ENCODE results near the gene CDIP1.
A peak's percentile ranks its signal among the peaks of the same experiment; 100 is the strongest.

DNA sequence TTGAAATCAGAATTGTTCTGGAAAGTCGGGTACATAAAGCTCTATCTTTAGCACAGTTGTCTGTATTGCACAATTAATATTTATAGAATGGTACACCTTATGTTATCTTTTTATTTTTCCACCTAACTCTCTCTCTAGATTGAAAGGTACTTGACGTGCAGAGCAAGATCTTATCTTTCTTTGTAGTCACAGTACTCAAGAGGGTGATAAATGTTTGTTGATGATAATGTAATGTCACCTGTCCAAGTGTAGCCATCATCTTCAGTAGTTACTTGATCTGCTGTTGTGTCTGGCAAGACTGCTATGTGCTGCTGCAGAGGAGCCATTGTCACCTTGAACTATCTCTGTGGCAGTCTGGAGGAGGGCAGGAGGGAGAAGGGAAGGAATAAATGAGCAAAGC, 57.0 kb downstream of the CDIP1 start:
- no peak for TF ChIP-seq KLF13 (tag; IDR thresholded peaks at IDR 0.05; ENCODE audit: borderline replicate concordance, low read depth)
- no peak for TF ChIP-seq CTCF (IDR thresholded peaks at IDR 0.05 in 2 of 3, conservative IDR thresholded peaks at IDR 0.05 in 1 of 3; ENCODE audit: insufficient read depth in 2 of 3, low read depth in 1 of 3, low read length in 3 of 3)
- TF ChIP-seq CBX3 (IDR thresholded peaks at IDR 0.05; ENCODE audit: borderline replicate concordance in 1 of 2, low read length in 2 of 2), result no peak
- TF ChIP-seq DPF2 (IDR thresholded peaks at IDR 0.05), result no peak
- TF ChIP-seq SRF (CRISPR knock-in tag; IDR thresholded peaks at IDR 0.05), result no peak
- no peak for TF ChIP-seq SIN3A (IDR thresholded peaks at IDR 0.05; ENCODE audit: borderline replicate concordance in 2 of 2, control insufficient read depth in 1 of 2, low read depth in 2 of 2, low read length in 2 of 2)
- TF ChIP-seq ZNF584 (CRISPR knock-in tag; IDR thresholded peaks at IDR 0.05; ENCODE audit: low read depth), result no peak
- 0 out of 2 replicates have a peak, but pooled peaks have one; percentile 29 for TF ChIP-seq CEBPB (tag; IDR thresholded peaks at IDR 0.05)
- TF ChIP-seq, protein P1, sequence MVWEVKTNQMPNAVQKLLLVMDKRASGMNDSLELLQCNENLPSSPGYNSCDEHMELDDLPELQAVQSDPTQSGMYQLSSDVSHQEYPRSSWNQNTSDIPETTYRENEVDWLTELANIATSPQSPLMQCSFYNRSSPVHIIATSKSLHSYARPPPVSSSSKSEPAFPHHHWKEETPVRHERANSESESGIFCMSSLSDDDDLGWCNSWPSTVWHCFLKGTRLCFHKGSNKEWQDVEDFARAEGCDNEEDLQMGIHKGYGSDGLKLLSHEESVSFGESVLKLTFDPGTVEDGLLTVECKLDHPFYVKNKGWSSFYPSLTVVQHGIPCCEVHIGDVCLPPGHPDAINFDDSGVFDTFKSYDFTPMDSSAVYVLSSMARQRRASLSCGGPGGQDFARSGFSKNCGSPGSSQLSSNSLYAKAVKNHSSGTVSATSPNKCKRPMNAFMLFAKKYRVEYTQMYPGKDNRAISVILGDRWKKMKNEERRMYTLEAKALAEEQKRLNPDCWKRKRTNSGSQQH (CRISPR knock-in tag; IDR thresholded peaks at IDR 0.05), result no peak
- TF ChIP-seq CHD1 (IDR thresholded peaks at IDR 0.05; ENCODE audit: low read length), result no peak
- no peak for TF ChIP-seq SRSF1 (IDR thresholded peaks at IDR 0.05; ENCODE audit: low read depth, low read length)
